Measurements from ENCODE around the gene CD248. TPM values are rescaled to one million over a fixed set of nuclear protein-coding genes. Genes with fewer than 3 reads are reported as not detected.
A peak's percentile ranks its signal among the peaks of the same experiment; 100 is the strongest.
"Not testable (repeated sequence)": the region's sequence is repeated elsewhere in the genome, so short reads cannot be mapped to it uniquely, and the experiment has no call there.

CD248 gene
- total RNA-seq, 2 experiments from 2014 or later = 16.8 to 35.5 TPM

GRCh38 chr11:66276619-66277018 is 40.2 kb downstream of the CD248 start:
- H3K4me1 Mint-ChIP-seq = peaks cover 30% of the 10 kb centered on the region
- CTCF ChIA-PET = interaction anchor here (1.2 to 2.9 kb wide), 2 partner anchors 12 to 18 kb away, joined by 5 to 8 read pairs; partner anchors contain the start of gene YIF1A
- not testable (repeated sequence) for ATAC-seq; H3K27me3 Mint-ChIP-seq; H3K27ac Mint-ChIP-seq; DNase-seq; H3K9me3 Mint-ChIP-seq (ENCODE audit: low read depth); H3K4me3 Mint-ChIP-seq
- H3K36me3 Mint-ChIP-seq = peaks cover 29% of the 10 kb centered on the region

DNA sequence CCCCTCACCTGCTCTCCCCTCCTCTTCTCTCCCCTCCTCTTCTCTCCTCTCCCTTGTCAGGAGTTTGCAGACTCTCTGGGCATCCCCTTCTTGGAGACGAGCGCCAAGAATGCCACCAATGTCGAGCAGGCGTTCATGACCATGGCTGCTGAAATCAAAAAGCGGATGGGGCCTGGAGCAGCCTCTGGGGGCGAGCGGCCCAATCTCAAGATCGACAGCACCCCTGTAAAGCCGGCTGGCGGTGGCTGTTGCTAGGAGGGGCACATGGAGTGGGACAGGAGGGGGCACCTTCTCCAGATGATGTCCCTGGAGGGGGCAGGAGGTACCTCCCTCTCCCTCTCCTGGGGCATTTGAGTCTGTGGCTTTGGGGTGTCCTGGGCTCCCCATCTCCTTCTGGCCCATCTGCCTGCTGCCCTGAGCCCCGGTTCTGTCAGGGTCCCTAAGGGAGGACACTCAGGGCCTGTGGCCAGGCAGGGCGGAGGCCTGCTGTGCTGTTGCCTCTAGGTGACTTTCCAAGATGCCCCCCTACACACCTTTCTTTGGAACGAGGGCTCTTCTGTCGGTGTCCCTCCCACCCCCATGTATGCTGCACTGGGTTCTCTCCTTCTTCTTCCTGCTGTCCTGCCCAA is 40.7 kb downstream of the CD248 start:
- no peaks in the 10 kb centered on the region for H3K9me3 Mint-ChIP-seq (ENCODE audit: low read depth)
- peaks cover 3% of the 10 kb centered on the region for H3K27me3 Mint-ChIP-seq
- H3K4me1 Mint-ChIP-seq = peaks cover 33% of the 10 kb centered on the region
- peaks cover 29% of the 10 kb centered on the region for H3K36me3 Mint-ChIP-seq
- H3K4me3 Mint-ChIP-seq = no peak overlapping the region
- no peak overlapping the region for H3K27ac Mint-ChIP-seq
- CTCF ChIA-PET = no interaction called here
- no peak for ATAC-seq
- no peak for DNase-seq

GRCh38 chr11:66275396-66275795 is 41.4 kb downstream of the CD248 start:
- Mint-ChIP-seq H3K4me3 (no peak overlapping the region), H3K4me1 (peaks cover 39% of the 10 kb centered on the region)

DNA sequence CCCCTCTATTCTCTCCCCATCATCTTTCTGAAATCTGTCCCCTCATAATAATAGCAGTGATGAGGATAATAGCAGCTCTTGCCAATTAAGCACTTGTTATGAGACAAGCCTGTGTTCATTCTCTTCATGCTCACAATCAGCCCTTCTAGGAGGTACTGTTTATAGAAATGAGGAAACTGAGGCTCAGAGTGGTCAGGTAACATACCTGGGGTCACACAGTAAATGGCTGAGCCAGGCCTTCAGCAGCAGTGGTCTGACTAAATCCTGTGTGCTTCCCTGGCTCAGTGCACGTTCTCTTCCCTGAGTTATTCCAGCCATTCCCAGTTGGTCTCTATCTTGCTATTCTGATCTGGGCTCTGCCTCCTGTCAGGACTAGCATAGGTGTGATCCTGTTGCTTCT is 42.6 kb downstream of the CD248 start:
- no peak for ATAC-seq
- peaks cover 3% of the 10 kb centered on the region for H3K27me3 Mint-ChIP-seq
- H3K4me1 Mint-ChIP-seq = peaks cover 51% of the 10 kb centered on the region
- CTCF ChIA-PET = interaction anchor here (2.7 to 7.2 kb wide), 2 partner anchors 8 to 51 kb away, joined by 13 to 85 read pairs; no protein-coding TSS in a partner anchor
- no peak overlapping the region for H3K27ac Mint-ChIP-seq
- H3K9me3 Mint-ChIP-seq (ENCODE audit: low read depth) = no peaks in the 10 kb centered on the region
- peaks cover 40% of the 10 kb centered on the region for H3K36me3 Mint-ChIP-seq
- no peak overlapping the region for H3K4me3 Mint-ChIP-seq
- no peak for DNase-seq

More at GRCh38 chr11:66275396-66275795, 41.4 kb downstream of the CD248 start:
- DNase-seq (no peak), ATAC-seq (no peak)
- Mint-ChIP-seq H3K36me3 (peaks cover 34% of the 10 kb centered on the region), H3K9me3 (ENCODE audit: low read depth) (no peaks in the 10 kb centered on the region), H3K27ac (no peak overlapping the region), H3K27me3 (peaks cover 3% of the 10 kb centered on the region)
- CTCF ChIA-PET = no interaction called here

GRCh38 chr11:66272596-66272995 is 44.2 kb downstream of the CD248 start:
- no peak overlapping the region for H3K4me3 Mint-ChIP-seq
- H3K27me3 Mint-ChIP-seq = no peaks in the 10 kb centered on the region
- ATAC-seq (no peak), DNase-seq (peak; percentile 64)
- H3K27ac Mint-ChIP-seq = peak overlapping the region; percentile 79
- peaks cover 42% of the 10 kb centered on the region for H3K36me3 Mint-ChIP-seq
- H3K4me1 Mint-ChIP-seq = peaks cover 53% of the 10 kb centered on the region
- CTCF ChIA-PET = interaction anchor here (1.0 to 7.2 kb wide), 10 partner anchors 9 to 250 kb away, joined by 3 to 85 read pairs (median 4); no protein-coding TSS in a partner anchor
- H3K9me3 Mint-ChIP-seq (ENCODE audit: low read depth) = no peaks in the 10 kb centered on the region

GRCh38 chr11:66271816-66272215 is 45.0 kb downstream of the CD248 start:
- H3K9me3 Mint-ChIP-seq (ENCODE audit: low read depth) = no peaks in the 10 kb centered on the region
- ATAC-seq (no peak), DNase-seq (no peak)
- no peaks in the 10 kb centered on the region for H3K27me3 Mint-ChIP-seq
- H3K36me3 Mint-ChIP-seq = peaks cover 40% of the 10 kb centered on the region
- H3K4me1 Mint-ChIP-seq = peaks cover 51% of the 10 kb centered on the region
- no peak overlapping the region for H3K4me3 Mint-ChIP-seq
- peak overlapping the region; percentile 79 for H3K27ac Mint-ChIP-seq
- CTCF ChIA-PET = interaction anchor here (1.2 to 7.2 kb wide), 8 partner anchors 10 to 115 kb away, joined by 3 to 85 read pairs (median 4); partner anchors contain the start of gene YIF1A

DNA sequence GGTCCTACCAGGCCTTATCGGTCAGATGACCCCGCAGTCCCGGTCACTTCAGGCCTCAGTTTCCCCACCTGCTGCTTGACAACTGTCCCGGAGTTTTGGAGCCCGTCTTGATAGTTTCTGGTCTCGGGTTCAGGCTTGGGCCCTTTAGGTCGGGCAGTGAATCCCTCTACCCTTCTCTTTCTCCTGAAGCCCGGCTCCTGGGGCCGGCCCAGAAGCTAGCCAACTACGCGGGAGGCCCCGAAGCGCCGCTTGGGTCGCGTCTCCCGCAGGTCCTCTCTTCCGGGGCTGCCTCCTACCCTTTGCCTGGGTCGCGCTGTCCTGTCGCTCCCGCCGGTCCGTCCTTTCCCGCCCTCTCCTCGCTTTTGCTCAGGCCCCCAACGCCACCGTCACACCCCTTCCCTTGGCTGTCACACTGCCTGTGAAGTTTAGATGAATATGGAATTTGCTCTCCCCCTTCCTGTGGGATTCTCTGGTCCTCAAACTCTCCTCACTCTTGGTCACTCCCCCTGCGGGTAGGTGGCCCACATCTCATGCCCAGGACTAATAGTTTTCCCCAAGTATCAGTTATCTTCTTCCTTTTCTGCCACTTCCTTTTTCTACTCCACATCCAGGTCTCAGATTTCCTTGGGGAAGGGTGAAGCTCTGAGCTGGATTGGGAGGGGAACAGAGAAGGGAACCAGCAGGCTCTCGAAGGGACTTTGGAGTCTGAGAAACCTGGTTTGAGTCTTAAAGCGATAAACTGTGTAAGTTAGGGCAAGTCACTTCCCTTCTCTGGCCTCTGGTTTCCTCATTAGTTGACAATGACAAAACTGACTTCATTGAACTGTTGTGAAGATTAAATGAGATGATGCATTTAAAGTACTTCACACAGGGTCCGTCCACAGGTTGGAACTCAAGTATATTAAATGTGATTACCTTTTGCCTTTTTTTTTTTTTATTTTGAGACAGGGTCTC is 47.6 kb downstream of the CD248 start:
- Mint-ChIP-seq H3K27ac (peak overlapping the region; percentile 91), H3K4me3 (peak overlapping the region; percentile 91), H3K4me1 (peaks cover 51% of the 10 kb centered on the region), H3K36me3 (peaks cover 38% of the 10 kb centered on the region), H3K27me3 (no peaks in the 10 kb centered on the region), H3K9me3 (ENCODE audit: low read depth) (no peaks in the 10 kb centered on the region)
- DNase-seq = no peak
- CTCF ChIA-PET = interaction anchor here (1.3 to 7.2 kb wide), 4 partner anchors 13 to 120 kb away, joined by 3 to 85 read pairs (median 10); no protein-coding TSS in a partner anchor
- ATAC-seq = no peak

- DNase-seq (peak; percentile 100), ATAC-seq (peak; percentile 88)
- H3K4me1 Mint-ChIP-seq = peaks cover 49% of the 10 kb centered on the region
- CTCF ChIA-PET = interaction anchor here (0.8 to 7.2 kb wide), 5 partner anchors 13 to 121 kb away, joined by 3 to 85 read pairs (median 7); no protein-coding TSS in a partner anchor
- H3K36me3 Mint-ChIP-seq = peaks cover 34% of the 10 kb centered on the region
- no peaks in the 10 kb centered on the region for H3K9me3 Mint-ChIP-seq (ENCODE audit: low read depth)
- H3K27ac Mint-ChIP-seq = peak within 1 kb of the TSS; percentile 91
- no peaks in the 10 kb centered on the region for H3K27me3 Mint-ChIP-seq
- peak within 1 kb of the TSS; percentile 91 for H3K4me3 Mint-ChIP-seq
Observed at GRCh38 chr11:66268244-66268951, 48.4 kb downstream of the CD248 start, which contains the start of gene RAB1B. Gene RAB1B (plus strand): TSS chr11:66268639. CDS start chr11:66268680, 41 bp downstream.

DNA sequence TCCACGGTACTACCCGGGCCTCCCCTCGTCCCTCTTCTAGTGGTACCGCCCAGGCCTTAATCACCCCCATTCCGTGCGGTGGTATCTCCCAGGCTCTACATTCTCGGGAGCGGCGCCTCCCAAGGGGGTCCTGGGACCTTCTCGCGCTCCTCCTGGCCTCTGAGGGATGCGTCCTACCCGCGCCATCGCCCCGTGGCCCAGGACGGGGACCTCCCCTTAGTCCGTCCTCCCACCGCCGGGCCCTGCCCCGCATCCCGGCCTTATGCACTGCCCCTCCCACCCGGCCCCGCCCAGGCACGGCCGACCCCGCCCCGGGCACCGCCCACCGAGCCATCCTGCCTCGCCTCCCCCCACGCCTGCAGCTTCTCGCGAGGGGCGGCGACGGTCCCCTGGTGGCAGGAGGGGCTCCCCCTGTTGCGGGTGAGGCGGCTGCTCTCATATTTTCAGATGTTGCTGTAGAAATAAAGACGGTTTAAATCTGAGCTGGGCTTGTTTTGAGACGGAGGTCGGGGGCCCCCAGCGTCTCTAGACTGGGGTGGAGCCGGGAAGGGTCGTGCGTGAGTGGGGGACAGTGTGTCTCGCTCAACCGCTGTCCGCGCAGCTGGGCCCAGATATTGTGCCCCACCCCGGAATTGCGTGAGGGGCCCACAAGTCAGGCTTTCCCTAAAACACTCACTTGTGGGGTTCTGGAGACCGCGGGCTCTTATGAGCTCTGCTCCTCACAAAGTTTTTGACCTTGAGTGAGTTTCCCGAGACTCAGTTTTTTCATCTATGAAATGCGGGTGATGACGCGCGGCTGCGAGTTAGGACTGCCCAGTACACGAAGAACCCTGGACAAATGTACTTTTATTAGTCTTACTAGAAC is 49.2 kb downstream of the CD248 start:
- CTCF ChIA-PET = interaction anchor here (0.6 to 7.2 kb wide), 6 partner anchors 14 to 122 kb away, joined by 3 to 85 read pairs (median 5); no protein-coding TSS in a partner anchor
- DNase-seq (peak; percentile 92), ATAC-seq (peak; percentile 63)
- peaks cover 27% of the 10 kb centered on the region for H3K36me3 Mint-ChIP-seq
- no peaks in the 10 kb centered on the region for H3K27me3 Mint-ChIP-seq
- peak overlapping the region; percentile 91 for H3K27ac Mint-ChIP-seq
- peak overlapping the region; percentile 91 for H3K4me3 Mint-ChIP-seq
- no peaks in the 10 kb centered on the region for H3K9me3 Mint-ChIP-seq (ENCODE audit: low read depth)
- H3K4me1 Mint-ChIP-seq = peaks cover 42% of the 10 kb centered on the region

GRCh38 chr11:66267039-66267378 is 49.8 kb downstream of the CD248 start:
- Mint-ChIP-seq H3K27me3 (no peaks in the 10 kb centered on the region), H3K4me3 (peak overlapping the region; percentile 91), H3K9me3 (ENCODE audit: low read depth) (no peaks in the 10 kb centered on the region), H3K4me1 (peaks cover 36% of the 10 kb centered on the region), H3K27ac (peak overlapping the region; percentile 54), H3K36me3 (peaks cover 23% of the 10 kb centered on the region)
- ATAC-seq (no peak), DNase-seq (no peak)
- CTCF ChIA-PET = interaction anchor here (1.5 to 7.2 kb wide), 2 partner anchors 15 to 44 kb away, joined by 6 to 85 read pairs; no protein-coding TSS in a partner anchor

DNA sequence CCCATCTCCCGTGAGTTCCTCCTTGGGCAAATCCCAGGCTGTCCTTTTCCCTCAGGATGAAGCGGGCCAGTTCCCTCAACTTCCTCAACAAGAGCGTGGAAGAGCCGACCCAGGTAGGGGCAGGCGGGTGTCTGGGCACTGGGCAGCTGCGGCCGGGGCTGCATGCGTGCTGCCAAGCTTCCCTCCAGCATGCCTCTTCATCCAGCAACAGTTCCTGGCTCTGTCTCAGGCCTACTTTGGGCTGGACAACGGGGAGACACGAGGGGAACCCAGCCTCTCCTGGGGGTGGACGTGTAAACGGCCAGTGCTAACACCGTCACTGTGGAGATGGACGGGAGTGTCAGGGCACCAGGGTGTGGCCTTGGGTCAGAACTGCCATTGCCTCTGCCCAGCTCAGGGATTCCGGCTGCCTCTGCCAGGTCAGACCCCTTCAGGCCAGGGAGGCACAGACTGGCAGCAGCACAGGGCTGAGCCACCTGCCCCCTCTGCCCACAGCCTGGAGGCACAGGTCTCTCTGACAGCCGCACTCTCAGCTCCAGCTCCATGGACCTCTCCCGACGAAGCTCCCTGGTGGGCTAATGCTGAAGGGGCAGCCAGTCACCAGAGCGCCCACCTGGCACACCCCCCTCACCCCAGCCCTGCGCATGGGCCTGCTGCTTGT is 50.3 kb downstream of the CD248 start:
- DNase-seq (no peak), ATAC-seq (no peak)
- CTCF ChIA-PET = interaction anchor here (0.9 to 1.5 kb wide), 2 partner anchors 43 to 46 kb away, joined by 3 to 6 read pairs; no protein-coding TSS in a partner anchor
- Mint-ChIP-seq H3K4me3 (peak overlapping the region; percentile 91), H3K4me1 (peaks cover 31% of the 10 kb centered on the region), H3K27ac (no peak overlapping the region), H3K9me3 (ENCODE audit: low read depth) (no peaks in the 10 kb centered on the region), H3K27me3 (no peaks in the 10 kb centered on the region), H3K36me3 (peaks cover 19% of the 10 kb centered on the region)
